ENCODE data around the gene MRPS31.
"Not testable (repeated sequence)": the region's sequence is repeated elsewhere in the genome, so short reads cannot be mapped to it uniquely, and the experiment has no call there.

GRCh38 chr13:40735232-40735548, 35.8 kb downstream of the MRPS31 start:
- not testable (repeated sequence) for TF ChIP-seq POLR2AphosphoS5 (IDR thresholded peaks at IDR 0.05; ENCODE audit: low read depth, low read length); POLR2A (IDR thresholded peaks at IDR 0.05; ENCODE audit: low read depth, low read length); TAF1 (IDR thresholded peaks at IDR 0.05; ENCODE audit: low read depth, low read length); PAX5 (IDR thresholded peaks at IDR 0.05; ENCODE audit: insufficient read depth, low read length, severe bottlenecking); SPI1 (IDR thresholded peaks at IDR 0.05; ENCODE audit: low read depth, low read length)

Data from GM12891 (cell line).